ENCODE measurements around the gene C6. TPM values are rescaled to one million over a fixed set of nuclear protein-coding genes. Genes with fewer than 3 reads are reported as not detected.
"Not testable (repeated sequence)": the region's sequence is repeated elsewhere in the genome, so short reads cannot be mapped to it uniquely, and the experiment has no call there.

C6 gene
- total and polyA plus RNA-seq, 3 donors from 2014 or later: 9.4 to 10.8 (median 9.9) TPM

DNA sequence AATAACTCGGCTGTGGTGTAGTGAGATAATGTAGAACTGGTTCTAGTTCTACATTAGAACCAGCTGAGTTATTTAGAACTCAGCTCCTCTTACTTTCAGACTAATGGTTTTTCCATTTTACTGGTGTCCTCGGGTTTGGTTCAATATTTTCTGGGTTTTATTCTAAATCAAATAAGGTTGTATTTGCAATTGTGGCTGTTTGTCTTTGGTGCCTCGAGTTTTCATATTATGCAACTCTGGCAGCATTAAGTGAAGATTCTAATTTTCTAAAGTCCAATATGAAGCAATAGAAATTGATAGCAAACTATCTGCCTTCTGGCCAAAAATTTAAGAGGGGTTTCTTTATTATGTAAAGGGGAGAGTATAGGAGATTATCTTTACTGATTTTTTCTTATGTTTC lies 19.0 kb downstream of the C6 start:
- TF ChIP-seq, protein P1, sequence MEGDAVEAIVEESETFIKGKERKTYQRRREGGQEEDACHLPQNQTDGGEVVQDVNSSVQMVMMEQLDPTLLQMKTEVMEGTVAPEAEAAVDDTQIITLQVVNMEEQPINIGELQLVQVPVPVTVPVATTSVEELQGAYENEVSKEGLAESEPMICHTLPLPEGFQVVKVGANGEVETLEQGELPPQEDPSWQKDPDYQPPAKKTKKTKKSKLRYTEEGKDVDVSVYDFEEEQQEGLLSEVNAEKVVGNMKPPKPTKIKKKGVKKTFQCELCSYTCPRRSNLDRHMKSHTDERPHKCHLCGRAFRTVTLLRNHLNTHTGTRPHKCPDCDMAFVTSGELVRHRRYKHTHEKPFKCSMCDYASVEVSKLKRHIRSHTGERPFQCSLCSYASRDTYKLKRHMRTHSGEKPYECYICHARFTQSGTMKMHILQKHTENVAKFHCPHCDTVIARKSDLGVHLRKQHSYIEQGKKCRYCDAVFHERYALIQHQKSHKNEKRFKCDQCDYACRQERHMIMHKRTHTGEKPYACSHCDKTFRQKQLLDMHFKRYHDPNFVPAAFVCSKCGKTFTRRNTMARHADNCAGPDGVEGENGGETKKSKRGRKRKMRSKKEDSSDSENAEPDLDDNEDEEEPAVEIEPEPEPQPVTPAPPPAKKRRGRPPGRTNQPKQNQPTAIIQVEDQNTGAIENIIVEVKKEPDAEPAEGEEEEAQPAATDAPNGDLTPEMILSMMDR (IDR thresholded peaks at IDR 0.05): no peak
- no peak for TF ChIP-seq POLR2A (IDR thresholded peaks at IDR 0.05)
- Histone ChIP-seq H3K4me1 (no peaks in the 10 kb centered on the region), H3K27me3 (no peaks in the 10 kb centered on the region), H3K36me3 (ENCODE audit: low read depth, missing control alignments) (no peaks in the 10 kb centered on the region), H3K27ac (peak overlapping the region in 1 of 2 donors; percentile 74), H3K9me3 (no peaks in the 10 kb centered on the region), H3K4me3 (no peak overlapping the region)
- no peak for DNase-seq
- WGBS, 2 donors: 72 to 77% methylated on average over 3 of the region's 3 CpGs
- intact Hi-C loops (cut with DNase I; ENCODE audit: low total_unique reads): loop anchor here (10.0 kb wide), 1 partner anchor 70 kb away; no protein-coding TSS in a partner anchor

- 17 to 22% methylated on average over 4 to 5 of the region's 5 CpGs for WGBS, 2 donors
- Histone ChIP-seq H3K4me1 (no peaks in the 10 kb centered on the region), H3K27me3 (no peaks in the 10 kb centered on the region), H3K4me3 (no peak overlapping the region), H3K9me3 (no peaks in the 10 kb centered on the region), H3K36me3 (ENCODE audit: low read depth, missing control alignments) (no peaks in the 10 kb centered on the region), H3K27ac (peak overlapping the region in 1 of 2 donors; percentile 74)
- intact Hi-C loops (cut with DNase I; ENCODE audit: low total_unique reads): loop anchor here (10.0 kb wide), 1 partner anchor 71 kb away; no protein-coding TSS in a partner anchor
- DNase-seq: peak; percentile 96
- TF ChIP-seq POLR2A (IDR thresholded peaks at IDR 0.05): no peak
- TF ChIP-seq, protein P1 (IDR thresholded peaks at IDR 0.05): no peak
Observed at GRCh38 chr5:41193456-41194205, 19.7 kb downstream of the C6 start.

DNA sequence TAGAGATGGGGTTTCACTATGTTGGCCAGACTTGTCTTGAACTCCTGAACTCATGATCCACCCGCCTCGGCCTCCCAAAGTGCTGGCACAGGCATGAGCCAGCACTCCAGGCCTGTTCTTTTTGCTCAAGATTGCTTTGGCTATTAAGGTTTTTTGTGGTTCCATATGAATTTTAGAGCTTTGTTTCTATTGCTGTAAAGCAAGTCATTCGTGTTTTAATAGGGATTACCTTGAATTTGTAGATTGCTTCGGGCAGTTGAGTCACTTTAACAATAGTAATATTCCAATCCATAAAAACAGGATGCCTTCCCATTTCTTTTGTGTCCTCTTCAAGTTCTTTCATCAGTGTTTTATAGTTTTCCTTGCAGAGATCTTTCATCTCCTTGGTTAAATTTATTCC lies 22.1 kb downstream of the C6 start:
- TF ChIP-seq POLR2A (IDR thresholded peaks at IDR 0.05): no peak
- TF ChIP-seq, protein P1 (IDR thresholded peaks at IDR 0.05): no peak
- no peak overlapping the region for H3K27ac ChIP-seq
- H3K36me3 ChIP-seq (ENCODE audit: low read depth, missing control alignments): no peaks in the 10 kb centered on the region
- 81 to 82% methylated on average over 4 of the region's 4 CpGs for WGBS, 2 donors
- no peaks in the 10 kb centered on the region for H3K27me3 ChIP-seq
- no peak for DNase-seq
- intact Hi-C loops (cut with DNase I; ENCODE audit: low total_unique reads): loop anchor here (10.0 kb wide), 1 partner anchor 74 kb away; no protein-coding TSS in a partner anchor
- H3K4me1 ChIP-seq: no peaks in the 10 kb centered on the region
- no peak overlapping the region for H3K4me3 ChIP-seq
- no peaks in the 10 kb centered on the region for H3K9me3 ChIP-seq

DNA sequence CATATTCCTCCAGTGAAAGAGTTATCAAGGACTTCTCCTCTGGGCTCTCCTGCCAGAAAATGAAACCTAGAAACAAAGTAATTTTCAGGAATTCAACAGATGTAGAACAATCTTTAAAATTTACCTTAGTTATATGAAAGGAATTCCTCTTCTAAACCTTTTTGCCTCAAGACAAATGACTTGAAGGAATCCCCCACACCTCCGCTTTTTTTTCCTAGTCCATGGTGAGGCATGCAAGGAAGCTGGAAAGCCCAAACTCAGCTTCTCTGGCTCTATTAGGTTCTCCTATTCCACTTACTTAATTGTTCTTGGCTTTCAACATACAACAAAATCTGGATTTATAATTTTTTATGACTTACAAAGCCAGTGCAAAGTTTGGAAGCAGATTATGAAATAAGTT lies 27.2 kb downstream of the C6 start:
- H3K27me3 ChIP-seq: no peaks in the 10 kb centered on the region
- H3K4me1 ChIP-seq: no peaks in the 10 kb centered on the region
- H3K36me3 ChIP-seq (ENCODE audit: low read depth, missing control alignments): no peaks in the 10 kb centered on the region
- no peak for TF ChIP-seq POLR2A (IDR thresholded peaks at IDR 0.05)
- TF ChIP-seq, protein P1 (IDR thresholded peaks at IDR 0.05): no peak
- no peak overlapping the region for H3K4me3 ChIP-seq
- WGBS, 2 donors: 68 to 91% methylated on average over 1 of the region's 1 CpG
- H3K27ac ChIP-seq: no peak overlapping the region
- H3K9me3 ChIP-seq: no peaks in the 10 kb centered on the region
- no peak for DNase-seq
- intact Hi-C loops (cut with DNase I; ENCODE audit: low total_unique reads): no loop called here

DNA sequence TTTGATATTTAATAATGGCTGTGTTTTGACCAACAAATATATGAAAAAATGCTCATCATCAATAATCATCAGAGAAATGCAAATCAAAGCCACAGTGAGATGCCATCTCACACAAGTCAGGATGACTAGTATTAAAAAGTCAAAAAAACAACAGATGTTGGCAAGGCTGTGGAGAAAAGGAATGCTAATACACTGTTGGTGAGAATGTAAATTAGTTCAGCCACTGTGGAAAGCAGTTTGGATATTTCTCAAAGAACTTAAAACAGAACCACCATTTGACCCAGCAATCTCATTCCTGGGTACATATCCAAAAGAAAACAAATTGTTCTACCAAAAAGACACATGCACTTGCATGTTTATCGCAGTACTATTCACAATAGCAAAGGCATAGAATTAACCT lies 30.0 kb downstream of the C6 start:
- H3K4me1 ChIP-seq; H3K9me3 ChIP-seq; H3K36me3 ChIP-seq (ENCODE audit: low read depth, missing control alignments); H3K27me3 ChIP-seq; H3K4me3 ChIP-seq; intact Hi-C loops (cut with DNase I; ENCODE audit: low total_unique reads); DNase-seq: not testable (repeated sequence)
- H3K27ac ChIP-seq: peak overlapping the region in 1 of 2 donors; percentile 15
- WGBS, 2 donors: 47 to 50% methylated on average over 1 of the region's 1 CpG

Data from testis (tissue), 3 donors.